H9 (cell line): ENCODE data around the gene KRT222. TPM values are rescaled to one million over a fixed set of nuclear protein-coding genes. Genes with fewer than 3 reads are reported as not detected.

Experiments
- DNase-seq: peaks from one replicate; pipeline ENCODE4 v3.0.0-alpha.2; 2017
- H2AFZ ChIP-seq: one replicate; pipeline ENCODE4 v1.6.1; 2013; ENCODE audit warnings: mild to moderate bottlenecking, low read length, control low read depth, moderate library complexity
- H2AK5ac ChIP-seq: 2 replicates; pipeline ENCODE4 v1.6.1; 2013; ENCODE audit warnings: low read length, control low read depth, mixed read lengths; ENCODE audit not compliant: insufficient read length
- H2BK120ac ChIP-seq: one replicate; pipeline ENCODE4 v1.6.1; 2013; ENCODE audit warnings: low read depth, mild to moderate bottlenecking, low read length, control low read depth, inconsistent platforms; ENCODE audit not compliant: poor library complexity, severe bottlenecking
- H2BK12ac ChIP-seq: 2 replicates; pipeline ENCODE4 v1.6.1; 2013; ENCODE audit warnings: low read length, control low read depth, mixed read lengths, low read depth; ENCODE audit not compliant: insufficient read length
- H2BK15ac ChIP-seq: 2 replicates; pipeline ENCODE4 v1.6.1; 2013; ENCODE audit warnings: low read depth, low read length, control low read depth
- H2BK20ac ChIP-seq: one replicate; pipeline ENCODE4 v1.6.1; 2013; ENCODE audit warnings: low read depth, mild to moderate bottlenecking, low read length, control low read depth, inconsistent platforms; ENCODE audit not compliant: poor library complexity, severe bottlenecking
- H2BK5ac ChIP-seq: 2 replicates; pipeline ENCODE4 v1.6.1; 2013; ENCODE audit warnings: low read length, control low read depth, mixed read lengths; ENCODE audit not compliant: insufficient read length
- H3K14ac ChIP-seq: 2 replicates; pipeline ENCODE4 v1.6.1; 2013; ENCODE audit warnings: low read length, control low read depth; ENCODE audit not compliant: insufficient read depth
- H3K18ac ChIP-seq: 2 replicates; pipeline ENCODE4 v1.6.1; 2013; ENCODE audit warnings: low read depth, mild to moderate bottlenecking, mixed read lengths, low read length, control low read depth; ENCODE audit not compliant: insufficient read length
- H3K23ac ChIP-seq: 2 replicates; pipeline ENCODE4 v1.6.1; 2013; ENCODE audit warnings: low read length, control low read depth, mixed read lengths, low read depth; ENCODE audit not compliant: insufficient read length
- H3K23me2 ChIP-seq: 2 replicates; pipeline ENCODE4 v1.6.1; 2013; ENCODE audit warnings: low read depth, mild to moderate bottlenecking, mixed read lengths, low read length, control low read depth; ENCODE audit not compliant: insufficient read length, poor library complexity, severe bottlenecking
- H3K27ac ChIP-seq: 2 replicates; pipeline ENCODE4 v1.5.1; 2013; ENCODE audit warnings: low read length, control low read depth, mixed read lengths, low read depth; ENCODE audit not compliant: insufficient read length
- H3K27me3 ChIP-seq: 2 replicates; pipeline ENCODE4 v1.6.1; 2013; ENCODE audit warnings: low read length, control low read depth, inconsistent platforms; ENCODE audit not compliant: insufficient read depth
- H3K4ac ChIP-seq: 2 replicates; pipeline ENCODE4 v1.6.1; 2013; ENCODE audit warnings: low read depth, mild to moderate bottlenecking, control low read depth, inconsistent platforms, low read length, moderate library complexity
- H3K4me1 ChIP-seq: 2 replicates; pipeline ENCODE4 v1.6.1; 2013; ENCODE audit warnings: low read length, control low read depth, inconsistent platforms; ENCODE audit not compliant: insufficient read depth
- H3K4me2 ChIP-seq: 2 replicates; pipeline ENCODE4 v1.6.1; 2013; ENCODE audit warnings: low read length, control low read depth, mixed read lengths; ENCODE audit not compliant: insufficient read length, insufficient read depth
- H3K56ac ChIP-seq: 2 replicates; pipeline ENCODE4 v1.6.1; 2013; ENCODE audit warnings: low read depth, mild to moderate bottlenecking, mixed read lengths, low read length, control low read depth; ENCODE audit not compliant: insufficient read length
- H3K79me1 ChIP-seq: 2 replicates; pipeline ENCODE4 v1.6.1; 2013; ENCODE audit warnings: low read depth, mild to moderate bottlenecking, moderate library complexity, low read length, control low read depth, inconsistent platforms; ENCODE audit not compliant: insufficient read depth, poor library complexity, severe bottlenecking
- H3K79me2 ChIP-seq: 2 replicates; pipeline ENCODE4 v1.6.1; 2013; ENCODE audit warnings: low read length, control low read depth, inconsistent platforms; ENCODE audit not compliant: insufficient read depth
- H3K9ac ChIP-seq: 2 replicates; pipeline ENCODE4 v1.6.1; 2013; ENCODE audit warnings: low read length, control low read depth, mixed read lengths; ENCODE audit not compliant: insufficient read length; ENCODE audit errors: extremely low read depth
- H3K9me3 ChIP-seq: one replicate; pipeline ENCODE4 v1.6.1; 2013; ENCODE audit warnings: low read depth, low read length, inconsistent platforms; ENCODE audit not compliant: control insufficient read depth
- H3T11ph ChIP-seq: one replicate; pipeline ENCODE4 v1.6.1; 2013; ENCODE audit warnings: mild to moderate bottlenecking, low read length, control low read depth, inconsistent platforms
- H4K20me1 ChIP-seq: one replicate; pipeline ENCODE4 v1.6.1; 2013; ENCODE audit not compliant: control insufficient read depth, insufficient read length, insufficient read depth
- H4K5ac ChIP-seq: 2 replicates; pipeline ENCODE4 v1.6.1; 2013; ENCODE audit warnings: low read depth, mild to moderate bottlenecking, mixed read lengths, low read length, control low read depth; ENCODE audit not compliant: insufficient read length
- H4K8ac ChIP-seq: replicated peaks from 2 replicates; pipeline ENCODE4 v1.6.1; 2013; ENCODE audit warnings: low read length, control low read depth, mixed read lengths, low read depth; ENCODE audit not compliant: insufficient read length
- H4K91ac ChIP-seq: 2 replicates; pipeline ENCODE4 v1.6.1; 2013; ENCODE audit warnings: low read depth, mild to moderate bottlenecking, moderate library complexity, mixed read lengths, low read length, control low read depth; ENCODE audit not compliant: insufficient read length
- H3K27ac Mint-ChIP-seq, 3 experiments: 2 replicates in 2 of 3; 3 replicates in 1 of 3; pipeline ENCODE4 v1.8.0; 2020 to 2021; ENCODE audit warnings: mixed read lengths in 3 of 3, mild to moderate bottlenecking in 1 of 3, moderate library complexity in 1 of 3
- H3K27me3 Mint-ChIP-seq: 2 replicates; pipeline ENCODE4 v1.8.0; 2021; ENCODE audit warnings: low read depth, mild to moderate bottlenecking, moderate library complexity, mixed read lengths
- H3K36me3 Mint-ChIP-seq, 3 experiments: 2 replicates in 2 of 3; 3 replicates in 1 of 3; pipeline ENCODE4 v1.8.0; 2020 to 2021; ENCODE audit warnings: low read depth in 3 of 3, mixed read lengths in 3 of 3; ENCODE audit not compliant: insufficient read depth in 1 of 3
- H3K4me1 Mint-ChIP-seq, 2 experiments: 2 replicates each; pipeline ENCODE4 v1.8.0; 2020; ENCODE audit warnings: mixed read lengths in 2 of 2
- H3K4me3 Mint-ChIP-seq, 2 experiments: 2 replicates in 1 of 2; 3 replicates in 1 of 2; pipeline ENCODE4 v1.8.0; 2020 to 2021; ENCODE audit warnings: mild to moderate bottlenecking in 2 of 2, mixed read lengths in 2 of 2, moderate library complexity in 1 of 2
- H3K9me3 Mint-ChIP-seq, 2 experiments: 2 replicates in 1 of 2; 3 replicates in 1 of 2; pipeline ENCODE4 v1.8.0; 2020; ENCODE audit warnings: mild to moderate bottlenecking in 2 of 2, mixed read lengths in 2 of 2, moderate library complexity in 1 of 2
- CTCF ChIP-seq: fragments of 200-600 bp; sonication (generic); conservative IDR thresholded peaks from 3 replicates; pipeline ENCODE4 v1.8.0; 2021; ENCODE audit warnings: antibody characterized with exemption, mild to moderate bottlenecking
- WGBS: extraction: QIAGEN DNeasy Blood & Tissue Kit; methylation state at CpG from one replicate; pipeline ENCODE4 v1.1.7; 2013; ENCODE audit warnings: missing lambda C conversion rate, low lambda C conversion rate, mixed read lengths; ENCODE audit not compliant: insufficient read length; ENCODE audit errors: extremely low coverage; 5-methylcytosine and 5-hydroxymethylcytosine counted together
- total RNA-seq: library from RNA; stranded (reverse); gene quantifications from 2 replicates; pipeline ENCODE4 v1.2.1, GENCODE V29; 2021

The KRT222 gene
- total RNA-seq, 1 experiment from 2014 or later = 0.13 TPM

GRCh38 chr17:40618754-40619625 lies 46.0 kb downstream of the KRT222 start:
- no peak overlapping the region for H4K91ac ChIP-seq
- no peak overlapping the region for H3K14ac ChIP-seq
- H3K23ac ChIP-seq = no peak overlapping the region
- H2BK12ac ChIP-seq = no peak overlapping the region
- H2BK5ac ChIP-seq = no peak overlapping the region
- H4K20me1 ChIP-seq = no peaks in the 10 kb centered on the region
- no peak for TF ChIP-seq CTCF
- no peak overlapping the region for H4K5ac ChIP-seq
- no peaks in the 10 kb centered on the region for H3K79me2 ChIP-seq
- no peak overlapping the region for H2AFZ ChIP-seq
- no peak overlapping the region for H3K27ac ChIP-seq
- no peak overlapping the region for H3K56ac ChIP-seq
- no peak overlapping the region for H2BK15ac ChIP-seq
- no peak overlapping the region for H2BK20ac ChIP-seq
- no CpG with 5 or more reads among the region's 16 CpGs for WGBS
- no peak overlapping the region for H3K18ac ChIP-seq
- no peak overlapping the region for H2BK120ac ChIP-seq
- H3K4me2 ChIP-seq = no peak overlapping the region
- no peak overlapping the region for H2AK5ac ChIP-seq
- Mint-ChIP-seq H3K27ac (no peak overlapping the region), H3K4me3 (no peak overlapping the region), H3K36me3 (no peaks in the 10 kb centered on the region; a peak in 1 of 7 replicates), H3K9me3 (no peaks in the 10 kb centered on the region), H3K4me1 (peaks cover 8 to 14% of the 10 kb centered on the region in 2 experiments), H3K27me3 (peaks cover 10% of the 10 kb centered on the region)
- H3K4me1 ChIP-seq = no peaks in the 10 kb centered on the region
- H3K79me1 ChIP-seq = no peaks in the 10 kb centered on the region
- H3T11ph ChIP-seq = no peak overlapping the region
- H3K9ac ChIP-seq = no peak overlapping the region
- DNase-seq = no peak
- H3K9me3 ChIP-seq = no peaks in the 10 kb centered on the region
- H3K27me3 ChIP-seq = no peaks in the 10 kb centered on the region
- H4K8ac ChIP-seq = no peak overlapping the region
- H3K23me2 ChIP-seq = no peaks in the 10 kb centered on the region
- no peak overlapping the region for H3K4ac ChIP-seq
